GM12878 (cell line): Measurements from ENCODE around the gene ABCG1.

Experiments used
- BHLHE40 ChIP-seq, 2 experiments: fragments of 450-650 bp in 1 of 2; IDR thresholded peaks; 2 replicates each; pipeline ENCODE4 v1.6.1; 2011 to 2017; ENCODE audit warnings: low read depth in 2 of 2, borderline replicate concordance in 1 of 2, improper control_type of control experiment in 1 of 2, low read length in 1 of 2, mild to moderate bottlenecking in 1 of 2
- CTCF ChIP-seq, 3 experiments: IDR thresholded peaks in 2 of 3; conservative IDR thresholded peaks in 1 of 3; 2 replicates each; pipeline ENCODE4 v1.5.1; 2011; ENCODE audit warnings: low read depth in 3 of 3, low read length in 3 of 3, mild to moderate bottlenecking in 3 of 3, control low read depth in 2 of 3, moderate library complexity in 2 of 3, inconsistent platforms in 1 of 3, mixed read lengths in 1 of 3; ENCODE audit not compliant: control insufficient read depth in 2 of 3, insufficient read depth in 1 of 3; ENCODE audit errors: extremely low read depth in 1 of 3
- EGR1 ChIP-seq, 2 experiments: IDR thresholded peaks; 1 replicate in 1 of 2; 2 replicates in 1 of 2; pipeline ENCODE4 v1.6.1; 2011 to 2012; ENCODE audit warnings: low read depth in 2 of 2, low read length in 2 of 2, borderline replicate concordance in 1 of 2, mild to moderate bottlenecking in 1 of 2, moderate library complexity in 1 of 2
- EZH2 ChIP-seq: IDR thresholded peaks from 2 replicates; pipeline ENCODE4 v1.6.1; 2012; ENCODE audit warnings: low read depth, mild to moderate bottlenecking, control low read depth, inconsistent platforms, low read length, borderline replicate concordance; ENCODE audit not compliant: control insufficient read depth
- KDM1A ChIP-seq: fragments of 200-600 bp; sonication (generic); IDR thresholded peaks from 2 replicates; pipeline ENCODE4 v1.6.1; 2016; ENCODE audit warnings: borderline replicate concordance
- MEF2A ChIP-seq: IDR thresholded peaks from 2 replicates; pipeline ENCODE4 v1.6.1; 2011; ENCODE audit warnings: low read depth, mild to moderate bottlenecking, low read length, moderate library complexity; ENCODE audit not compliant: insufficient read depth
- NFYB ChIP-seq: IDR thresholded peaks from 2 replicates; pipeline ENCODE4 v1.6.1; 2011; ENCODE audit warnings: low read depth, mild to moderate bottlenecking, low read length, improper control_type of control experiment, moderate library complexity; ENCODE audit not compliant: insufficient read depth
- NRF1 ChIP-seq: conservative IDR thresholded peaks from 2 replicates; pipeline ENCODE4 v1.6.1; 2011; ENCODE audit warnings: mild to moderate bottlenecking, low read depth, low read length, improper control_type of control experiment
- RELA ChIP-seq: fragments of 450-650 bp; IDR thresholded peaks from 2 replicates; pipeline ENCODE4 v1.8.0; 2014; ENCODE audit warnings: borderline replicate concordance; ENCODE audit not compliant: partially characterized antibody
- REST ChIP-seq: IDR thresholded peaks from 2 replicates; pipeline ENCODE4 v1.6.1; 2012; ENCODE audit warnings: mild to moderate bottlenecking, low read depth, low read length
- ZNF274 ChIP-seq: IDR thresholded peaks from one replicate; pipeline ENCODE4 v1.8.0; 2011; ENCODE audit not compliant: insufficient read length, insufficient read depth

DNA sequence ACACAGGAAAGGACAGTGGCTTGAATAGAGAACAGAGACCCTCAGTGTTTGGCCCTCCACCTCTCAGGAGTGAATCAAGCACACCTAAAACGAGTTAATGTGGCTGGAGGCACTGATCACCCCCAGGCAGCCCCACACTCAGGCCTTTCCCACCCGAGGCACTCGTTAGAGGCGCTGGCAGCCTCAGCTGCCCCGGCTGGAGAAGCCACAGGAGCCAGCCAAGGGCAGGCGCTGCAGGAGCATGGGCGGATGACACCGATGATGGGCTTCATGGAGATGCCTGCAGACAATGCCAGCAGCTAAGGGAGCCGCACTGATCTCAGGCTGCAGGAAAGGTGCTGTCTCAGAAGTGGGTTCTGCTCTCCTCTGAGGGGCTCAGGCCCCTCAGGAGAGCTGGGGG, 24.1 kb upstream of the ABCG1 start:
- TF ChIP-seq BHLHE40 (IDR thresholded peaks at IDR 0.05; ENCODE audit: borderline replicate concordance in 1 of 2, low read depth in 2 of 2, low read length in 1 of 2) (no peak), CTCF (IDR thresholded peaks at IDR 0.05 in 2 of 3, conservative IDR thresholded peaks at IDR 0.05 in 1 of 3; ENCODE audit: control insufficient read depth in 2 of 3, extremely low read depth in 1 of 3, insufficient read depth in 1 of 3, low read depth in 3 of 3, low read length in 3 of 3) (no peak), EGR1 (IDR thresholded peaks at IDR 0.05; ENCODE audit: borderline replicate concordance in 1 of 2, low read depth in 2 of 2, low read length in 2 of 2) (no peak), MEF2A (no peak), KDM1A (no peak), ZNF274 (no peak), REST (no peak), NFYB (no peak), RELA (no peak), EZH2 (no peak), NRF1 (no peak)
